ENCODE results near the gene GGCX.

The GGCX gene

DNA sequence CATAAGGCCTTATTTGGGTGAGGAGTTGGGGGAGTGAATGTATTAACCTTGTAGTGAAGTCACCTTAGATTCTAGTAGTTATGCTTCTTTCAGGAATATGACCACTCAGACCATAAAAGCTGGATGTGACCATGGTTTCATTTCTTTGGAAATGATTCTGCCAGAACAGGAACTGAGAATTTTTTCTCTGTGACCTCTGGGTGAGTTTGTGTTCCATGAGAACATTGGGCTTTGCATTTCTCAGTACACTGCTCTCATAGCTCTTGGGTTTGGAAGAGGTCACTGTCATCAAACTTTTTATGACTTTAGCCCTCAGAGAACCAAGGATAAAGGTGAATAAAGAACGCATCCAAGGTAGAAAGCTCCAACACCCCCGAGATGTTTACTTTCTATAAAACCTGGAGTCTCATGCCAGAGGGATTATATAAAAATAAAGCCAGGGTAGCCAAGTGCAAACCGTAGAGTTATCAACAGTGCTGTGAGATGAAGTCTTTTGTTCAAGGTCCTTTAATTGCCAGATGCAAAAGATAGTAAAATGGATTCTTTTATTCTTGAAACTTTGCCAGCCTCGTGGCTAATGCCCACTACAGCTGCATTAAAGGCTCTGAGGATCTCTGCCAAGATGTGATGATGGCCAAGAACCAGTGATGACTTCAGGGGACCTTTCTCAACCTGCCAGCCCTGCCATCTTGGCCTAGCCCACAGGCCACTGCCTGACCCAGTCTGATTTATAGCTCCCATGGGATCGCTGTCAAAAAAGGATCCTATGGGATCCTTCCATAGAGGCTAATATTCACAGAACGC, 50.1 kb downstream of the GGCX start:
- no peak for DNase-seq

DNA sequence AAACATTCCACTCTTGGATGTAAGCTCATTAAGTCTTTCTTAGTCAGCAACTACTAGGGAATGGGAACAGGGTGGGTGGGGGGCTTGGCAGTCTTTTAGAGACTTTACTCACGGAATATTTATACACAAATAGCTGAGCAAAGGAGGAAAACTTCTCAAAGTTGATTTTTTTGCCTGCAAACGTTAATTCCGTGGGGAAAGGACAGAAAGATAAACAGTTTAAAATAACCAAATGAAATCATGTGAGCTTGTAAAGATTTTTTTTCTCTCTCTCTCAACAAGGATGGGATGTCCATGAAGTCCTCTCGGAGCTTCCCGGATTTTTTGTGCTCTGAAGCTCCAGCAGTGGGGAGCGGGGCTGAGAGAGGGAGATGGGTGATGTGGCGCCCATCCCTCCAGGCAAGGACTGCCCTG, 54.5 kb downstream of the GGCX start:
- DNase-seq = no peak

DNA sequence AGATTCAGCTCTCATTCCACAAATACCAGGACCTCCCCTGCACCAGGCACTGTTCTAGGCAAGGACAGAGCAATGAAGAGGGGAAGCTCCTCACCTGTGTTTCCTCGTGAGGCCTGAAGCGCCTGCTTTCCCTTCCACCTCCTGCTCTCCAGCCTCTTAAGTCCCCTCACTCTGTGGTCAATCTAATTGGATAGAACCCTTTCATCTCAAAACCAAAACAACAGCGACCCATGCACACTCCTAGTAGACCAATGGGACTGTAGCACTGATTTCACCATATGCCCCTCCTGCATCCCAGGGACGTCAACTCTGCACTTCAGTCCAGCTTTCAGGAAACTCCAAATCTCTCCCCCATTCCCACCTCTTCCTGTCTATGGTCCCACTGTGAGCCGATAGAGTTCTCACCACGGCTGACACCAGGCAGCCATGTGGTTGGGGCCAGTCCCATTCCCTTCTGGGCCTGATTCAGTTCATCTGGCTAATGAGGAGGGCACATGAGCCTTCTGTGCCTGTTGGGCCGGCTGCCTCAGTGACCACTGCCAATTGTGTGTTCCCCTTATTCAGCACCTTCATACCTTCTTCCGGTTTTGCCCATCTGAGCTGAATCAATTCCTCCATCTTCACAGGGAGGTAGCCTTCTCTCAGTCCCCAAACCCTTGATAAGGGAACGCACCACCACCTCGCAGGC, 55.6 kb downstream of the GGCX start:
- DNase-seq = peak in 1 of 14 donors; percentile 8

DNA sequence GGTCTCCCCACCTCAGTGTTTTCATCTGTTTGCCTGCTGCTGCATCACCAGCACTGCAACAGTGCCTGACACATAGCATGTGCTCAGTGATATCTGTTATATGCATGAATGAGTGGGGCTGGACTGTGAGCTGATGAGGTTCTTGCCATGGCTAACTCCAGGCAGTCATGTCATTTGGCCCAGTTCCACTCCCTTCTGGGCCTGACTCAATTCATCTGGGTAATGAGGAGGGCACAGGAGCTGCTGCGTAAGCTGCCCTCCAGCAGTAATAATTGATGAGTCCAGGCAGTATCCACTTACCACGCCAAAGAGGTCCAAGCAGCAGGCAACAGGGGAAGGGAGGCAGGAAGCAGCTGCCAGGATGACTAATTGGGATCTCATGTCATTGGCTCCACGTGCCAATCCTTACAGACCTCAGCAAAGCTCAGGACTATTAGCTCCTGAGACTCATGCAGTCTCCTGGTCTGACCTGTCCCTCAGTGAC, 56.5 kb downstream of the GGCX start:
- DNase-seq = peak in 2 of 14 donors; percentile 18 to 67

DNA sequence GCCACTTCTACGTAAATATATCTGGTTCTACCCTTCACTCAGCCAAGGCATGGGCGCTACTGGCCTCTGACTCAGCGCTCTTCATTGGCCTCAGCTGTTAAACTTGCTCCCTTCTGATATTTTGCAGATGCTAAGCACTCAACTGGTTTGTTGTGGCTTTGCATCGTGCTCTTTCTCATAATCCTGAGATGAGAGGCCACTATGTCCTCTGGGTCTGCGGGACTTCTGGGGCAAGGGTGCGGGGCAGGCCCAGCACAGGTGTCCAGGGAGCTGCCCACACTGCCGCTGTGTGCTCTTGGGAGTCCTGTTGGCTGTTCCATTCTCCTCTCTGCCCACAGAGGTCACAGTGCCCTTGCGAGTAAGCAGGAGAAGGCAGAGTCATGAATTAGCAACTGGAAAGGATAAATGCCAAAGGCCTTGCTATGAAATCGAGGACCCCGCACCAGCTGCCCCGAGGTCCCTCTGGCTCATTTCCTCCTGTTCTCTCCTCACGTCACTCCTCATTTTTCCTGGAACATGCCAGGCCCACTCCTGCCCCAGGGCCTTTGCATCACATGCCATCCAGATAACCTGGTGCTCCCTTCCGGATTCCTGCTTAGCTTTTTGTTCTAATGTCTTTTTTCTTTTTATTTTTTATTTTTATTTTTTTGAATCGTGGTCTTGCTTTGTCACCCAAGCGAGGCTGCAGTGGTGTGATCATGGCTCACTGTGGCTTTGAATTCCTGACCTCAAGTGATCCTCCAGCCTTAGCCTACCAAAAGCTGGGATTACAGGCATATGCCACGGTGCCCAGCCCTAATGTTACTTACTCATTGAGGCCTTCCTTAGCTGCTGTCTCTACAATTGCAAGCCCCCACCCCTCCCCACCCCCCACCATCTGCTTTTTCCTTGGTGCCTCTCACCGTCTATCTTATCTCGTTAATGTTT, 57.2 kb downstream of the GGCX start:
- DNase-seq = no peak

DNA sequence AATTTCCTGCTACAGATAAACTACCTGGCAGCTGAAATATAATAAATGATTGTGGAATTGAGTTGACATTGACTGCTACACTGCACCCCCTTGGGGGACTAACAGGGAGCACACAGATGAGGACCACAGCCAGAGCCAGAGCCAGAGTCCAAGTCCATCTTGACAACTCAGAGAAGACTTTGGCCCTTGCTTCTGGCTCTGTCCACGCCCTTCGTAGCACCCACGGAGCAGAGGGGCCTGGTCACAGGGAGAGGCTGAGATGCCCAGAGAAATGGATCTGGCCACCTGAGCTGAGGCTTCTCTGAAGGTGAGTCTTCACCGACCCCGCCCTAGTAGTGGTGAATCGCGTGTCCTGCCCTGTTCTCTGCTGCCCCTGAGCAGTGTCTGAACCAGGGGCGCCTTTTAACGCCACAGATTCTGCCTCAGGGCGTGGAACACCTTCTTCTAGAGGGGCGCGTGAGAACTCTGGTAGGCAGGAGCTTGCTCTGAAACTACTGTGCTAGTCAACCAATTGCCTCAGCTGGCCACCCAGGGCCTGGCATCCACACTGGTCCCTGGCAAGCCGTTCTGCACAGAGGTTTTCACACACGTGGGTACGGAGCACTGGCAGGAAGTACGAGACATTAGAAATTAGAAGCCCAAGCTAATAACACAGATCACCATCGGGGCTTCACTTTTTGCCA, 58.0 kb downstream of the GGCX start:
- peak in 4 of 14 donors; percentile 24 to 36 (median 31) for DNase-seq

DNA sequence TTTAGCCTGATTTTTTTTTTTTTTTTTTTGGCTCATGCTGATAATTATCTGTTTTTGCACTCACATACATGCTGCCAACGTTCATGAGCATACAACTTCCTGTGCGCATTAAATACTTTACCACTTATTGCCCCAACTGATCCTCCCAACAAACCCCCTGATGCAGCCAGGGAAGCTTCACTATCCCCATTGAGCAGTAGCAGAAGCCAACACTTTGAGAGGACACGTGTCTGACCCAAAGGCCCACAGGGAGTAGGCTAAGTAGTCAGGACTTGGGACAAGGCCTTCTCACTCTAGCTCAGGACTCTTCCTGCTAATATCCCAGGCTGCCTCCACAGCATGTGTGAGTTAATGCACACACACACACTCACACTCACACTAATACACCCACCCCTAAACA, 58.6 kb downstream of the GGCX start:
- no peak for DNase-seq

DNA sequence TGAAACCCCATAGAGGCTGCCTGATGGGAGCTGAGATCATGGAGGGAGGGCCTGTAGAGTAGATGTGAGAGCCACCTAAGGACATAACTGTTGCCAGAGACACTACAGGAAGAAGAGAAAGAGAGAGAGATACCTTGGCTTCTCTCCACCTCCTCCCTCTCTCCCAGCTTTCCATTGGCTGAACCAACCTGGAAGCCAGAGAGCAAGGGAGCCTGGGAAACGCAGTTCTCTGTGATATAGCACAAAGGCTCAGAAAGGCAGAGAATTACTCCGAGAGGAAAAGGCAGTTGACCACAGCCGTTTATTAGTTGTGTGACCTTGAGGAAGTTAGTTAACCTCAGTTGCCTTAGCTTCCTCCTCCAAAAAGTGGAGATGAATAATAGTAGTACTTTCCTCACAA, 60.0 kb downstream of the GGCX start:
- DNase-seq = peak in 1 of 14 donors; percentile 3

DNA sequence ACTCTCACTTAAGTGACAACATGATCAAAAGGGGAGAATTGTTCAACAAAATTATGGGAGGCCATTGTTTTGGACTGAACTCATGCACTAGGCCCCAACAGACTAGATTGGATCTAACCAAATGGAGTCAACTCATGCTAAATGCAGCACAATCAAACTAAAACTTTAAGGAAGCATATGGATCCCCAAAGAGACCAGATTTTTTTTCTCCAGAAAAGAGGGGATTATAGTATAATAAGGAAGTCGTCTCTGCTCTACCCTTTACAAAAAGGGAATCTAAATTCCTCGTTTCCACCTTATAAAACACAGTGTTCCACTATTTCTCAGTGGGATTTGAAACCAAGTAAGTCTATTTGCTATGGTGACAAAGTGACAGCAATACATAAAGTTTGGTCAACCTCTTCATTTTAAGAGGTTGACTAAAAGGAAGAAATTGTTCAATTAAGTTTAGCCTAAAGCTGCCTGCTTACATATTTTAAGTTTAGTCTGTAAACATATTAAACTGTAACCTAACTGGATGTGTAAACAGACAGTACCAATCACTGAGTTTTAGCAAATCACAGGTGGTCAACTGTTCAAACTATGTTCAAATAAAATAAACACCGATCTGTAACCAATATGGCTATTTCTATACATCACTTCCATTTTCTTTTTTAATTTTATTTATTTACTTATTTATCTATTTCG, 63.2 kb downstream of the GGCX start:
- DNase-seq = no peak

DNA sequence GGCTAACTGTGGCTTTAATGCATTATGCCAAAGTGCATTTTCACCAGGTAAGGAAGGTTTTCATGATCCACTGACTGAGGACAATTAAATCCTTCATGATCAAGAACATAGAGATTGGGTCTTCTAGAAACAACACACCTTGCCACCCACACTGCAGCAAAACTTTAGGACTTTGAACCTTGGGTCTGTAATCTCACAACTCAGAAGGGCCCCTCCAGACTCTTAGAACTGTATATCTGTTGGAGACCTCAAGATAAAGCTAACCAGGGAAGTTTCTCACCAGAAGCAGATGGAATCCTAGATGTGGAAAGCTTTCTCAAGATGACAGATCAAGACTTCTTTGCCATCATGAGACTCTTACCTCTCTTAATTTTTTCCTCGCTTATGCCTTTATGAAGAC, 64.9 kb downstream of the GGCX start:
- DNase-seq = no peak
